Activated B cell treated with CpG ODN at 0.5 μM for 24 hours (primary cell): ENCODE results near the gene ZNF683. TPM values are rescaled to one million over a fixed set of nuclear protein-coding genes. Genes with fewer than 3 reads are reported as not detected.

Source experiments
- ATAC-seq: fragments of 200-7000 bp; cut with Tn5 transposase; one replicate; pipeline ENCODE4 v1.10.0; 2021; ENCODE audit warnings: low read depth, mild to moderate bottlenecking, moderate library complexity
- CTCF ChIA-PET: fragments of 350-600 bp; sonication (Branson Sonifier 250); formaldehyde crosslinking; loops from one replicate; lab custom pipeline; 2021; ENCODE audit warnings: antibody characterized with exemption; lab: Charles Lee
- POLR2A ChIA-PET: fragments of 350-600 bp; sonication (Branson Sonifier 250); formaldehyde crosslinking; loops from one replicate; lab custom pipeline; 2021; ENCODE audit warnings: antibody characterized with exemption; lab: Charles Lee
- DNase-seq: peaks from one replicate; pipeline ENCODE4 v3.0.0; 2022
- H3K27ac Mint-ChIP-seq: one replicate; pipeline ENCODE4 v1.8.0; 2020; ENCODE audit warnings: mixed read lengths
- H3K27me3 Mint-ChIP-seq: one replicate; pipeline ENCODE4 v1.8.0; 2021; ENCODE audit warnings: mixed read lengths
- H3K36me3 Mint-ChIP-seq: one replicate; pipeline ENCODE4 v1.8.0; 2021; ENCODE audit warnings: low read depth, mixed read lengths
- H3K4me1 Mint-ChIP-seq: one replicate; pipeline ENCODE4 v1.8.0; 2021; ENCODE audit warnings: mixed read lengths
- H3K4me3 Mint-ChIP-seq: one replicate; pipeline ENCODE4 v1.8.0; 2020; ENCODE audit warnings: mild to moderate bottlenecking, mixed read lengths
- H3K9me3 Mint-ChIP-seq: one replicate; pipeline ENCODE4 v1.8.0; 2020; ENCODE audit warnings: mixed read lengths
- CTCF ChIP-seq: fragments of 200-600 bp; IDR thresholded peaks from one replicate; pipeline ENCODE4 v1.8.0; 2022; ENCODE audit warnings: antibody characterized with exemption, mild to moderate bottlenecking
- intact Hi-C: fragments of 100-400 bp; cut with micrococcal nuclease; formaldehyde crosslinking; loops from one replicate; pipeline ENCODE4 v1.15.1; 2024
- total RNA-seq: library from RNA; stranded (reverse); gene quantifications from 2 replicates; pipeline ENCODE4 v1.2.3, GENCODE V29; 2022

ZNF683 gene
- total RNA-seq, 1 donor from 2014 or later = not detected

GRCh38 chr1:26351590-26352337, 20.8 kb downstream of the ZNF683 start:
- no peaks in the 10 kb centered on the region for H3K9me3 Mint-ChIP-seq
- peaks cover 2% of the 10 kb centered on the region for H3K27me3 Mint-ChIP-seq
- no peak overlapping the region for H3K4me3 Mint-ChIP-seq
- DNase-seq (no peak), ATAC-seq (no peak)
- no peaks in the 10 kb centered on the region for H3K4me1 Mint-ChIP-seq
- TF ChIP-seq CTCF = no peak
- ChIA-PET CTCF (no interaction called here), POLR2A (no interaction called here)
- intact Hi-C loops = no loop called here
- no peaks in the 10 kb centered on the region for H3K36me3 Mint-ChIP-seq
- H3K27ac Mint-ChIP-seq = no peak overlapping the region

GRCh38 chr1:26350701-26351589, 21.6 kb downstream of the ZNF683 start:
- Mint-ChIP-seq H3K4me1 (no peaks in the 10 kb centered on the region), H3K4me3 (no peak overlapping the region), H3K27ac (no peak overlapping the region), H3K9me3 (no peaks in the 10 kb centered on the region), H3K27me3 (peaks cover 2% of the 10 kb centered on the region), H3K36me3 (no peaks in the 10 kb centered on the region)
- no peak for TF ChIP-seq CTCF
- ATAC-seq (no peak), DNase-seq (no peak)
- POLR2A ChIA-PET = no interaction called here
- CTCF ChIA-PET = no interaction called here
- intact Hi-C loops = no loop called here

- no peak for TF ChIP-seq CTCF
- Mint-ChIP-seq H3K27ac (no peak overlapping the region), H3K36me3 (no peaks in the 10 kb centered on the region), H3K9me3 (no peaks in the 10 kb centered on the region), H3K4me1 (no peaks in the 10 kb centered on the region), H3K27me3 (no peaks in the 10 kb centered on the region), H3K4me3 (no peak overlapping the region)
- CTCF ChIA-PET = no interaction called here
- ATAC-seq (no peak), DNase-seq (no peak)
- POLR2A ChIA-PET = no interaction called here
- intact Hi-C loops = no loop called here
Measured at GRCh38 chr1:26350343-26350700, 22.2 kb downstream of the ZNF683 start.

- Mint-ChIP-seq H3K27me3 (no peaks in the 10 kb centered on the region), H3K9me3 (no peaks in the 10 kb centered on the region), H3K4me3 (no peak overlapping the region), H3K36me3 (no peaks in the 10 kb centered on the region), H3K27ac (no peak overlapping the region), H3K4me1 (no peaks in the 10 kb centered on the region)
- POLR2A ChIA-PET = interaction anchor here (0.6 kb wide), 1 partner anchor 124 kb away, joined by 11 read pairs; no protein-coding TSS in a partner anchor
- CTCF ChIA-PET = no interaction called here
- intact Hi-C loops = no loop called here
- no peak for TF ChIP-seq CTCF
- no peak for DNase-seq
- no peak for ATAC-seq
Measured at GRCh38 chr1:26349877-26350244, 22.7 kb downstream of the ZNF683 start.
